GM20431 (cell line): ENCODE measurements around the gene BMPER.

Source experiments
- in situ Hi-C: fragments of 300-500 bp; cut with MseI, MboI; formaldehyde crosslinking; loops from one replicate; pipeline ENCODE4 v1.15.0; 2020; ENCODE audit warnings: low sequenced_read_pairs; ENCODE audit not compliant: unreplicated experiment

BMPER gene

GRCh38 chr7:33905389-33906032, at the start of gene BMPER:
Gene BMPER (plus strand): TSS chr7:33905539. CDS start chr7:33905614, 75 bp downstream.
- in situ Hi-C loops = no loop called here

GRCh38 chr7:33861947-33862346, 43.4 kb upstream of the BMPER start:
- in situ Hi-C loops = no loop called here

- in situ Hi-C loops = no loop called here
Observed at GRCh38 chr7:33862946-33863814, 42.2 kb upstream of the BMPER start.

- in situ Hi-C loops = no loop called here
Observed at GRCh38 chr7:33868166-33868565, 37.2 kb upstream of the BMPER start.

GRCh38 chr7:33869176-33869575, 36.2 kb upstream of the BMPER start:
- in situ Hi-C loops = no loop called here

GRCh38 chr7:33870120-33870519, 35.2 kb upstream of the BMPER start:
- in situ Hi-C loops = no loop called here

GRCh38 chr7:33872870-33873269, 32.5 kb upstream of the BMPER start:
- in situ Hi-C loops = no loop called here

- in situ Hi-C loops = no loop called here
Observed at GRCh38 chr7:33873518-33873917, 31.8 kb upstream of the BMPER start.

GRCh38 chr7:33873981-33874750, 31.2 kb upstream of the BMPER start:
- in situ Hi-C loops = no loop called here

GRCh38 chr7:33874943-33875342, 30.4 kb upstream of the BMPER start:
- in situ Hi-C loops = no loop called here

GRCh38 chr7:33876596-33877274, 28.6 kb upstream of the BMPER start:
- in situ Hi-C loops = no loop called here

- in situ Hi-C loops = no loop called here
Observed at GRCh38 chr7:33880787-33881186, 24.6 kb upstream of the BMPER start.

GRCh38 chr7:33881316-33881715, 24.0 kb upstream of the BMPER start:
- in situ Hi-C loops = no loop called here

- in situ Hi-C loops = no loop called here
Observed at GRCh38 chr7:33882040-33882837, 23.1 kb upstream of the BMPER start.

- in situ Hi-C loops = no loop called here
Observed at GRCh38 chr7:33882950-33883670, 22.2 kb upstream of the BMPER start.

- in situ Hi-C loops = no loop called here
Observed at GRCh38 chr7:33883671-33883965, 21.7 kb upstream of the BMPER start.

GRCh38 chr7:33885290-33886148, 19.8 kb upstream of the BMPER start:
- in situ Hi-C loops = no loop called here

GRCh38 chr7:33886149-33886623, 19.2 kb upstream of the BMPER start:
- in situ Hi-C loops = no loop called here
